Measurements from ENCODE around the gene NTRK1.

Gene NTRK1

GRCh38 chr1:156901966-156902915 lies 41.6 kb downstream of the NTRK1 start:
- TF ChIP-seq CTCF (IDR thresholded peaks at IDR 0.05; ENCODE audit: low read depth, low read length), result no peak
- no peak overlapping the region for H3K4me3 ChIP-seq (ENCODE audit: low read depth, low read length)

GRCh38 chr1:156903328-156904091 lies 42.8 kb downstream of the NTRK1 start:
- TF ChIP-seq CTCF (IDR thresholded peaks at IDR 0.05; ENCODE audit: low read depth, low read length), result no peak
- no peak overlapping the region for H3K4me3 ChIP-seq (ENCODE audit: low read depth, low read length)

DNA sequence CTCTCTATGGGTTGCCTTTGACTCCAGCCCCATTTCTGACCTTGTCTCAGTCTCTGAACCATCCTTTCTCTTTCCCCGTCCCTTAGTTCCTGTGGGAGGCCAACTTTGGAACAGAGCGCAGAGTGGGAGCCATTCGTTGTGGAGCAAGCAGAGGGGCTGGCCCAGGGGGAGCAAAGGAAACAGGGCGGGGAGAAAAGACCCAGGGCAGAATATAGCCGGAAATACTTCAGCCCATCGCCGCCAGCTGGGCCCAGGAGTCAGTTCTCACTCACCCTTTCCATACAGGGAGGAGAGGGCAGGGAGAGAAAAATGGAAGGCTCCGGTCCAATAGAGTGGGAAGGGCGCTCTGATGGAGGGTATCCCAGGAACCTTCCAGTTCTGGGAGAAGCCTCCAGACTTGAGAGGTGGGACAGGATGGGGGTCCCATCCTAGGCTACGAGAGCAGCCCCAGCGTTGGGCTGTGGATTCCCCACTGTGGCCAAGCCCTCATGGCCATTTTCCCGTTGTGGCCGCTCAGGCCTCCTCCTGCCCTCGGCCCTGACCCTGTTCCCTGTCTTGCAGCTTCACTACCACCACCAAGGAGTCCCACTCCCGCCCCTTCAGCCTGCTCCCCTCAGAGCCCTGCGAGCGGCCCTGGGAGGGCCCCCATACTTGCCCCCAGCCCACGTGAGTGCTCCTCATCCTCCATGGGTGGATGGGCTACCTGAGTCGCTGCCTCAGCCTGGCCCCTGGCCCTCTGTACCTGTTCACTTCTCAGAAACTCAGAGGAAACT lies 43.7 kb downstream of the NTRK1 start:
- no peak overlapping the region for H3K4me3 ChIP-seq (ENCODE audit: low read depth, low read length)
- no peak for TF ChIP-seq CTCF (IDR thresholded peaks at IDR 0.05; ENCODE audit: low read depth, low read length)

DNA sequence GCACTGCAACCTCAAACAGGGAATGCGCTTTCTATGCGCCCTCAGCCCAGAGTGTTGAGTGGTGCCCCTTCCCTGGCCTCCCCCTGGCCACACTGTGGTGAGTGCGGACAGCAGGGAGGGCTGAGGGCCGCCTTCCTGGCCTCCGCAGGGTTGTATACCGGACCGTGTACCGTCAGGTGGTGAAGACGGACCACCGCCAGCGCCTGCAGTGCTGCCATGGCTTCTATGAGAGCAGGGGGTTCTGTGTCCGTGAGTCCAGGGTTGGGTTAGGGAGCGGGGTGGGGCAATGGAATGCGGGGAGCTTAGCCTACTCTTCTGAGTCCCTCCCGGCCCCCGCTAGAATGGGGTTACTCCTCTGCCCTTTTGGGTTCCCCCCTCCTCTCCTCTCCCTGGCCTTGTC lies 44.5 kb downstream of the NTRK1 start:
- H3K4me3 ChIP-seq (ENCODE audit: low read depth, low read length), result no peak overlapping the region
- TF ChIP-seq CTCF (IDR thresholded peaks at IDR 0.05; ENCODE audit: low read depth, low read length), result no peak

DNA sequence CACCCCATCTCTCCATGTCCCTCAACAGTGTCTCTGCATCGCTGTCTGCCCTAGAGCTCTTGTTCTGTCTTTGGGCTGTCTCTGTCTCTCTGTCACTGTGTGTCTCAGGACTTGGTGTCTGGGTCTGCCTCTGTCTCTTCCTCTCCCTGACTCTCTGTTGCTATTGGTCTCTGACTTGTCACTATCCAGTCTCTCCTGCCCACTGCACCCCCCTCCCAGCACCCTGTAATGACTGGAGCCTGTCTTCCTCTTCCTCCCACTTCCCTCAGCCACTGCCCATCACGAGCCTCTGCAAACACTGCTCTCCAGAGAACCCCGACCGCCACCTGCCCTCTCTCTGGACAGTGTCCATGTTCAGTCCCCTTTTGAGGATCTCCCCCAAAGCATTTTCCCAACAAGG lies 45.0 kb downstream of the NTRK1 start:
- H3K4me3 ChIP-seq (ENCODE audit: low read depth, low read length), result no peak overlapping the region
- no peak for TF ChIP-seq CTCF (IDR thresholded peaks at IDR 0.05; ENCODE audit: low read depth, low read length)

- no peak overlapping the region for H3K4me3 ChIP-seq (ENCODE audit: low read depth, low read length)
- no peak for TF ChIP-seq CTCF (IDR thresholded peaks at IDR 0.05; ENCODE audit: low read depth, low read length)
Observed at GRCh38 chr1:156906206-156906906, 45.7 kb downstream of the NTRK1 start.
